GM10266 (cell line): ENCODE data around the gene MTAP.

ENCODE experiments used
- DNase-seq: peaks from one replicate; pipeline ENCODE4 v3.0.0; 2012; ENCODE audit errors: extremely low spot score
- CTCF ChIP-seq: IDR thresholded peaks from 2 replicates; pipeline ENCODE4 v1.5.1; 2012; ENCODE audit warnings: mild to moderate bottlenecking, low read depth; ENCODE audit not compliant: control insufficient read depth, insufficient read depth; ENCODE audit errors: missing control alignments

The MTAP gene

GRCh38 chr9:21967702-21968101 lies 165.3 kb downstream of the MTAP start:
- TF ChIP-seq CTCF = no peak
- no peak for DNase-seq

DNA sequence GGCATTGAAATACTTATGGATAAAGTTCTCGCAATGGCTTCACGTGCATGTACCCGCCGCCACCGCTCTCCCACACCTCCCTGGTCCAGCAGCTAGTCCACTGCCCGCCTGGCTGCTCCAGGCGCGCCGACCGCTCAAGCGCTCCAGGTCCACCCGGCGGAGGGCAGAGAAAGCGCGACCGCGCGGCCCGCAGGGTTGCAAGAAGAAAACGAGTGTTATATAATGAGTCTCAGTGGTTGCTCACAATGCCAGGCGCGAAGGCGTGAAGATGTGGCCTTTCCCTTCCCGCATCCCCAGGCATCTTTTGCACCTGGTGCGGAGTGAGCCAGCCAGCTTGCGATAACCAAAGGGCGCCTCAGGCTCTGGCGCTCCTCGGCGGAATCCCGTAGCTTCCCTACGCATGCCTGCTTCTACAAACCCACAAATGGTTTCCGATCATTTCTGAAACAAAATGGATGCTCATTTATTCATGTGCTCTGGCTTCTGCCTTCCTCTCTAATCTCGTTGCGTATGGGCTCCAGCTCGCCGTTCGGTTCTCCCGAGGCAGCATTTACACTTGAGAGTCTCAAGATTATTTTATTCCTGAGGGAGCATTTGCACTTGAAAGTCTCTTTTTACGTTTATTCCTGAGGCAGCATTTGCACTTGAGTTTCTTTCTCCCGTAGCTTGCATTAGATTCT lies 166.0 kb downstream of the MTAP start:
- DNase-seq = no peak

GRCh38 chr9:21969011-21969940 lies 166.8 kb downstream of the MTAP start:
- TF ChIP-seq CTCF = no peak
- DNase-seq = no peak

More for the DNA sequence above, 166.0 kb downstream of the MTAP start:
- no peak for TF ChIP-seq CTCF

GRCh38 chr9:21969951-21970799 lies 167.7 kb downstream of the MTAP start:
- TF ChIP-seq CTCF = no peak
- no peak for DNase-seq

DNA sequence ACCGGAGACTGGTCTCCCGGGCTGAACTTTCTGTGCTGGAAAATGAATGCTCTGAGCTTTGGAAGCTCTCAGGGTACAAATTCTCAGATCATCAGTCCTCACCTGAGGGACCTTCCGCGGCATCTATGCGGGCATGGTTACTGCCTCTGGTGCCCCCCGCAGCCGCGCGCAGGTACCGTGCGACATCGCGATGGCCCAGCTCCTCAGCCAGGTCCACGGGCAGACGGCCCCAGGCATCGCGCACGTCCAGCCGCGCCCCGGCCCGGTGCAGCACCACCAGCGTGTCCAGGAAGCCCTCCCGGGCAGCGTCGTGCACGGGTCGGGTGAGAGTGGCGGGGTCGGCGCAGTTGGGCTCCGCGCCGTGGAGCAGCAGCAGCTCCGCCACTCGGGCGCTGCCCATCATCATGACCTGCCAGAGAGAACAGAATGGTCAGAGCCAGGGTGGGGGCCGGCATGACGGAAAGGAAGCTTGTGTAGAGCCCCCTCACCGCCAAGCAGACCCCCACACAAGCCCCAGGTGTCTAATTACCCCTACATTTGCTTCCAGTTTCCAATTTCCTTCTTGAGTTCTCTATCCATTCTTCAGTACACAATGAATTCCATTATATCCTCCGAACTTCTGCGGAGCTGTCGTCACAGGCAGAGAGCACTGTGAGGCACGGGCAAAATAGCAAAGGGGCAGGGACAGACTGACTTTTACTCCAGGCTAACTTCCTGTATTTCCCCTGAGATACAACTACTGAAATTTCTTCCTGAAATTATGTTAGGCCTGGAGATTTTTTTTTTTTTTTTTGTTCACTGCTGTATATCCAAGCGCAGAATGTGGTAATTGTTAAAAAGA lies 168.6 kb downstream of the MTAP start:
- DNase-seq = no peak
- no peak for TF ChIP-seq CTCF

DNA sequence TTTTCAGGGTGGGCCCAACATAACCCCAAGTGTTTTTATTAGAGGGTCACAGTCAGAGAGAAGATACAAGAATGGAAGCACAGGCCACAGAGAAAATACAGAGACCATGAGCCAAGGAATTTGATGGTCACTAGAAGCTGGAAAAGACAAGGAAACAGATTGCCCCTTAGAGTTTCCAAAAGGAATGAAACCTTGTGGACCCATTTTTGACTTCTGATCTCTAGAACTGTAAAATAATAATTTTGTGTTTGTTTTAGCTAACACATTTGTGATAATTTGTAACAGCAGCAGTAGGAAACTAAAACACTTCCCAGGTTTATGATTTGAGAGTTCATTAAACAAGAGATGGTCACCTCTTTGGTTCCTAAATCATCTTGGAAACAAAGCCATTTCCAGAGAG lies 169.9 kb downstream of the MTAP start:
- DNase-seq = no peak
- no peak for TF ChIP-seq CTCF
